HL-60 (cell line): ENCODE data around the gene HS6ST3.
"Not testable (repeated sequence)": the region's sequence is repeated elsewhere in the genome, so short reads cannot be mapped to it uniquely, and the experiment has no call there.

Experiments
- DNase-seq, 2 experiments: peaks; one replicate each; pipeline ENCODE4 v3.0.0-alpha.2; 2010 to 2020; ENCODE audit warnings: low read depth in 1 of 2, low spot score in 1 of 2
- H3K27ac ChIP-seq: fragments of 250-450 bp; sonication (Bioruptor Pico); replicated peaks from 2 replicates; pipeline ENCODE4 v1.5.1; 2020; ENCODE audit warnings: mild to moderate bottlenecking, moderate library complexity
- H3K27me3 ChIP-seq: fragments of 250-450 bp; sonication (Bioruptor Pico); 2 replicates; pipeline ENCODE4 v1.5.1; 2021; ENCODE audit warnings: mild to moderate bottlenecking, moderate library complexity; ENCODE audit not compliant: insufficient read depth, poor library complexity, severe bottlenecking
- H3K4me3 ChIP-seq: replicated peaks from 2 replicates; pipeline ENCODE4 v1.5.1; 2011; ENCODE audit warnings: mild to moderate bottlenecking, control low read depth, low read length; ENCODE audit not compliant: insufficient read depth
- CTCF ChIP-seq: IDR thresholded peaks from one replicate; pipeline ENCODE4 v1.5.1; 2011; ENCODE audit warnings: low read length, control low read depth, inconsistent platforms; ENCODE audit not compliant: insufficient read depth
- GABPA ChIP-seq: IDR thresholded peaks from 2 replicates; pipeline ENCODE4 v1.6.1; 2012; ENCODE audit warnings: low read depth
- POLR2AphosphoS5 ChIP-seq: IDR thresholded peaks from 2 replicates; pipeline ENCODE4 v1.6.1; 2012; ENCODE audit warnings: low read depth
- REST ChIP-seq: IDR thresholded peaks from 2 replicates; pipeline ENCODE4 v1.6.1; 2012; ENCODE audit warnings: low read depth; ENCODE audit not compliant: insufficient replicate concordance
- SPI1 ChIP-seq: IDR thresholded peaks from 2 replicates; pipeline ENCODE4 v1.6.1; 2012; ENCODE audit warnings: low read depth, mild to moderate bottlenecking, borderline replicate concordance

HS6ST3 gene

GRCh38 chr13:96115368-96115767 lies 25.5 kb downstream of the HS6ST3 start:
- not testable (repeated sequence) for H3K4me3 ChIP-seq, DNase-seq, H3K27me3 ChIP-seq, H3K27ac ChIP-seq

GRCh38 chr13:96119921-96120320 lies 30.0 kb downstream of the HS6ST3 start:
- H3K4me3 ChIP-seq = no peak overlapping the region
- no peak for DNase-seq
- TF ChIP-seq GABPA (no peak), SPI1 (no peak), POLR2AphosphoS5 (no peak), REST (no peak)
- no peaks in the 10 kb centered on the region for H3K27me3 ChIP-seq
- no peak overlapping the region for H3K27ac ChIP-seq

- Histone ChIP-seq H3K27ac (no peak overlapping the region), H3K27me3 (peaks cover 4% of the 10 kb centered on the region), H3K4me3 (no peak overlapping the region)
- DNase-seq = no peak
- no peak for TF ChIP-seq CTCF
- no peak for TF ChIP-seq SPI1
- no peak for TF ChIP-seq REST
- TF ChIP-seq POLR2AphosphoS5 = no peak
- no peak for TF ChIP-seq GABPA
Measured at GRCh38 chr13:96130818-96131340, 41.0 kb downstream of the HS6ST3 start.

- Histone ChIP-seq H3K27ac (no peak overlapping the region), H3K4me3 (no peak overlapping the region), H3K27me3 (no peaks in the 10 kb centered on the region)
- TF ChIP-seq GABPA (no peak), POLR2AphosphoS5 (no peak), REST (no peak), CTCF (no peak), SPI1 (no peak)
- no peak for DNase-seq
Measured at GRCh38 chr13:96141032-96141431, 51.1 kb downstream of the HS6ST3 start.
